Sciatic nerve (tissue), 2 donors: ENCODE data around the gene ERBB4. TPM values are rescaled to one million over a fixed set of nuclear protein-coding genes. Genes with fewer than 3 reads are reported as not detected.
A peak's percentile ranks its signal among the peaks of the same experiment; 100 is the strongest.
"Not testable (repeated sequence)": the region's sequence is repeated elsewhere in the genome, so short reads cannot be mapped to it uniquely, and the experiment has no call there.

Experiments used
- ATAC-seq: fragments of 200-7000 bp; cut with Tn5 transposase; one replicate; pipeline ENCODE4 v1.9.1; 2020; ENCODE audit warnings: mild to moderate bottlenecking, moderate library complexity
- DNase-seq: peaks from one replicate; pipeline ENCODE4 v3.0.0-alpha.2; 2020; ENCODE audit warnings: low spot score
- intact Hi-C: fragments of 100-400 bp; cut with DNase I; formaldehyde crosslinking; loops from one replicate; pipeline ENCODE4 v1.14.2; 2022
- total RNA-seq: library from RNA; stranded (reverse); fragmentation: NEBNext Ultra II Directional; extraction: Animal tissue kit (Norgen Biotek cat#: 25700); gene quantifications from one replicate; pipeline ENCODE4 v1.2.1, GENCODE V29; 2021
- donor health status: DM: no; HTN: no; CAD: no.
- donor health status: DM: no; HTN: no; CAD: no.

Gene ERBB4
- total RNA-seq, 1 donor from 2014 or later: 19.7 TPM

DNA sequence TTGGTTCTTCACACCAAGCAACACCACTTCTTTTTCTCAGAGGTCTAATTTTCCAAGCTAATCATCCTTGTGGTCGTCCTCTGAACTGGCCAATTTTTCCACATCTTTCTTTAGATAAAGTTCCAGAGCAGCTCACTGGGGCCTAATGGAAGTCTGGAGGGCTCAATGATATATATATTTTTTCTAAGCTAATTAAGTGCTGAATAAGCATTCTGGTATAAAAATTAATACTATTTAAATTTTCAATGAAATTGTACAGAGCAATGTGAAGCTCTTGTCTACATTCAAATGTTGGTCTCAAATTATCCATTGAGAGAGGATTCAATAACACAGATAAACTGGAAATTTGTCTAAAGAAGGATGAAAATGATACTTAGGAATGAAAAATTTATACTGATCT lies 866.6 kb downstream of the ERBB4 start:
- no peak for ATAC-seq
- intact Hi-C loops: no loop called here

DNA sequence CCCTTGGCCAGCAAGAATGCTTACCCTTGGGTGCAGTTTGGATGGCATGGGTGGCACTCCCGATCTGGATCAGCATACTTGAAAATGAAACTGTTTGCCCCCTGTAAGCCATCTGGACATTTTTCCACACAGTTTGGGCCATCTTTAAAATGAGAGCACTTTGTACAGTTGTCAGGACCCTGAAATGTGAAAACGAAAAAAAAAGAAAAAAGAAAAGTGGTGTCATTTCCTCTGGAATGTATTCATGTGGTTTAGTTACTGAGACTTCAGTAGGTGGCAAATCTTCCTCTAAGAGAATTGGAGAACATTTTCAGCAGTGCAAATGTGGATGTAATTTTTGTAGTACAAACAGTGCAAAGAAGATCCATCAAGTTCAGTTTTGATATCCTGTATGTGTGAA lies 873.3 kb downstream of the ERBB4 start:
- no peak for DNase-seq
- intact Hi-C loops: loop anchor here (2.0 kb wide), 1 partner anchor 72 kb away; no protein-coding TSS in a partner anchor
- ATAC-seq: no peak

More for the DNA sequence above, 866.6 kb downstream of the ERBB4 start:
- DNase-seq: no peak

DNA sequence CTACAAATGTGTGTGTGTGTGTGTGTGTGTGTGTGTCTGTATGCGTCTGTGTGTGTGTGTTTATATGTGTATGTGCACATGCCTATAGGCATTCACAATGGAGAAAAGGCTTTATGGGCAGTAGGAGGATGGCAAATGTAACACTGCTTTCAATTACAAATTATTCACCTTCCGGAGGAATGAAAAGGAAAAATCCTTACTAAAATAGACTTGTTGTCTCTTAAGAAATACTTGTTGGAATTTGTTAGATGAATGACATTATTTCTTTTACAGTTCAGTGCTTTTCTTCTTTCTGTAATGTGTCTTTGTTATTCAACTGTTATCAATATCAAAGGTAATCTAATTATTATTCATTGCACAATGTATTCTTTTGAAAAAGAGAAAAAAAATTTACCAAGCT lies 874.3 kb downstream of the ERBB4 start:
- no peak for DNase-seq
- no peak for ATAC-seq
- intact Hi-C loops: loop anchor here (2.0 kb wide), 1 partner anchor 72 kb away; no protein-coding TSS in a partner anchor

DNA sequence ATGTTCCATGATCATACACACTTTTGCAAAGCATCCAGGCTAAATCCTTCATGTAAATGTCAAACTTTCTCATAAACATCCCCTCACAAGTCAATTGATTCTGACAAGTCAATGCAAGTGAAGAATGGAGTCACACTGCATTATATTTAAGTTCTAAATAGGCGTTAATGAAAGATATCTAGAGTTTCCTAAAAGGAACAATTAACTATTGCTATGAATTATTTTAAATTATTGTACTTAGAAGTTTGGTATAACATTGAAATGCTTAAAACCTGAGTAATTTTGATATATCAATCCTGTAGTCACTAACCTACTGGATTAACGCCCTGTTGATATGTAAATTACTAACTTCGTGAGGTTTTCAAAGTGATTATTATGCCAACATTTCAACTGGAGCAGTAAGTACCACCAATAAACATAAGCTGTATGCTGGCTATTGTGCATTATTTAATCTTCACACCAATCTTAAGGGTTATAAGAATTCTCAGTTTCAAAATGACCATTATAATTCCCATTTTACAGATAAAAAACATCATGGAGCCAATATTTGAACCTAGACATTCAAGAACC lies 884.3 kb downstream of the ERBB4 start:
- DNase-seq (no peak), ATAC-seq (no peak)
- intact Hi-C loops: no loop called here

DNA sequence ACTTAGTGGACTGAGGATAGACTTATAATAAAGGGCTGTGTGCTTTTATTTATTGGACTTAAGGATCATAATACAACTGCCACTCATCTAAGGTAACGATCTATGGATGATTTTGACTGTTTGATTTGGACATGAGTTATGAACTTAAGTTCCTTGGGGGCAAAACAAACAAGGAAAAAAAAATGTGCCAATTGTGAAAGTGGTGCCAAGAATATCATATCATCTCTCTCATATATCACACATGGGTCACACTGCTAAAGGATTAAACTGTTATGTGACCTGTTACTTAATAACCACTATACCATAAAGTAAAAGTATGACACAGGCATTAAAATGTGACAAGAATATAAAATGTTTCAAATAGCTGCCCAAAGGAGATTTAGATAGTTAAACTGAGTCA lies 886.3 kb downstream of the ERBB4 start:
- ATAC-seq (no peak), DNase-seq (no peak)
- intact Hi-C loops: no loop called here

DNA sequence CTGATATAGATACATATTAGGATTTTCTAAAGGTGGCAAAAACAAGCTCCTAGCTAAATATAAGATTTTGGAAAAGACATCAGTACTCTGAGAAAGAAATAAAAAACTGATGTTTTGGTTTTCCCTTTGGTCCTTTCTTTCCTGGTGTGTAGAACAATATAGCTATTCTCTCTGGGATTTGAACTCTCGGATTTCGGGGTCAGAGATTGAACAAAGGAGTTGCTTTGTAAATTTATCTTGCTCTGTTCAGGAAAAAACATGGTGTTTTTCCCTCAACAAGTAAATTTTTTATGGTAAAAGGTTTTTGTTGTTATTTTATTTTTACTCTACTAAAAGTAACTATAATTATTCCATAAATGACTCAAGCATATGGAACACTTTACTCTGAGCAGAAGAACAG lies 889.3 kb downstream of the ERBB4 start:
- intact Hi-C loops: no loop called here
- DNase-seq (no peak), ATAC-seq (no peak)

DNA sequence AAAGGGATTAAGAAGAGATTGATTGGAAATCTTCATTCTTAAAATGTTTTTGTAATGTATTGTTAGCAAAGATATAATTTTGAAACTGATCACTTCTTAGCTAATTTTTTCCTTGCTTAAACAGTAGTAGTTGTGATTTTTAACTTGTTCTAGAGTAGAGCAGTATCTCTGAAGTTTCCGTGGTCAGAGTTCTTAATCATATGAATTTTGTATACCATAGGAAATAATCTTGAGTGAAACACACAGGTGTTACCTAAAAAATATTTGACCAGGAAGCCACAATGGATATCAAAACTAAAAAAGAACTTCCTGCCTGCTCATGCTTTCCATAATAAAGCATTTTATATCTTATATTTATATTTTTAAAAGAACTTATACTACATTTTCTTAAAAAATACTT lies 907.1 kb downstream of the ERBB4 start:
- intact Hi-C loops: no loop called here
- ATAC-seq (no peak), DNase-seq (no peak)

DNA sequence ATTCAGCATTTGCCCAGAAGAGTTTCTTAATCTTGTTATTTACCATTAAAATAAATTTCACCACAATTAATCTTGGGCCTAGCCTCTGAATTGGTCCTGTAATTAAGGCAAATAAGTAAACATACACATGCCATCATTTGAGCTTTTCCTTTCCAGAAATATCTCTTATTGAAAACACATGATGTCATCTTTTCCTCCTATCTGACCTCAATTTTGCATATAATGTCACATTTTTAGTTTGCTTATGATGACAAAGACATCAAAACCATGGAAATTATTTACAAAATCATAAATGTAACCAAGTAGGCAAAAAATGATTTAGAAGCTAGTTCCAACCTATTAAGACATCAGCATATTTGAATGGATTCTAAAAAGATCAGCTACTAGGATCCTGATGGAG lies 915.5 kb downstream of the ERBB4 start:
- ATAC-seq (no peak), DNase-seq (no peak)
- intact Hi-C loops: no loop called here

DNA sequence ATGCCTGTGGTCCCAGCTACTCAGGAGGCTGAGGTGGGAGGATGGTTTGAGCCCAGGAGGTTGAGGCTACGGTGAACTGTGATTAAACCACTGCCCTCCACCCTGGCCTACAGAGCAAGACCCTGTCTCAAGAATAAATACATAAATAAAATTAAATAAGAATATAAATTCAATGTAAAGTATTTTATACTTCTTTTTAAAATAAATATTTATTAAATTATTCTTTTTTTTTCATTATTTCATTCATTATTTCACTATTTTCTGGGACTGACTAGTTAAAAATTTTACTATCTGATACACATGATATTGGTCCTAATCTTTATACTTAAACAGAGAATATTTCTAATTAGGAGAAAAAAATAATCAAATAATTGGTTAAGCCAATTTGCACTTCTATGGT lies 917.6 kb downstream of the ERBB4 start:
- DNase-seq (no peak), ATAC-seq (no peak)
- intact Hi-C loops: no loop called here

DNA sequence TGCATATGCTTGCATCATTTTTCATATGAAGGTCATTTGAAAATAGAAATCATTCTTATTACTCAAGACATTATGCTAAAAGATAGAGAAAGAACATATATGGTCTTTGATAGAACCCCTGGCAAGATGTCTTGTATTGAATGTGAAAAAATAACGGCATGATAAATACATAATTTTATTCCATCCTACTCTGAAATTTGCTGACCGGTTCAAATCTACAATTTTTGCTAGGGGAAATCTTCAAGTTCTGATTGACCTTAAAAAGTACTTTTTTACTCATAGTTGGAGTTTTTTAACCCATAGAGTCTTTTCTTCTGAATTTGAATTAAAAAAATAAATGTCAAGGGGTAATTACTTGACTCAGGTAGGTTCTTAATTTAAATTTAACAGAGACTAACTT lies 920.8 kb downstream of the ERBB4 start:
- DNase-seq (no peak), ATAC-seq (no peak)
- intact Hi-C loops: no loop called here

DNA sequence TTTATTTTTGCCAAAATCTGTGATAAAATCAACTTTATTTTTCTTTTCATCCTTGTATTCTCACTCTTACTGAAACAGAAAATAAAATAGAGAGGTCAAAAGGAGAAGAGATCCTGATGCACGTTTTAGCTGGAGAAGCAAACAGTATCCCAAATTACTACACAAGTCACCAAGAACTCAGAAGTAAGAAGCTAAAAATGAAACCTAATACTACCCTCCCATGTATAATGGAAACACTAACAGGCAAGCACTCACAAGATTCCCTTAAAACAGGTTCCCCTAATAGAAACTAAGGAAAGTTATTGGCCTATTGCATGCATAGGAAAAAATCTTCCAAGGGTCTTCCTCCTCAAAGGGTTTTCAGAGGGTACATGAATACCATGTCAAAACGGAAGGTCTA lies 927.0 kb downstream of the ERBB4 start:
- DNase-seq (no peak), ATAC-seq (no peak)
- intact Hi-C loops: no loop called here

DNA sequence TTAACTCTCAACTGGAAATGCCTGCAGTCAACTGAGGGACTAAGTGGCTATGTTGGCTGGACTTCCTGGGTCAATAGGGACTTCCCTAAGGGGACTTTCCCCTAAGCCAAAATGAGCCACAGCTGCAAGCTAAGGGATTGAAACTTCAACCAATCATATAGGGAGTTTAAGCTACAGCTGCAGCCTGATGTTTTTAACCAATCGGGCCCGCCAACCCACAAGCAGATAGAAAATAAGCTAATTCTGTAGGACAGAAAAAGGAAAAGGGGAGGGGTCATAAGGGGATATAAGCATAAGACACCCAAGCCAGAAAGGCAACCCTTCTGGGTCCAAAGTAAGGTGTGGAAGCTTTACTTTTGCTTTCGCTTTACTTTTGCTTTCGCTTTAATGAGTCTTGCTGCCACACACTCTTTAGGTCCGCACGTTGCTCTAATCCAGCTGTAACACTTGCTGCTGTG lies 927.5 kb downstream of the ERBB4 start:
- peak; percentile 73 for ATAC-seq
- intact Hi-C loops: no loop called here
- no peak for DNase-seq

DNA sequence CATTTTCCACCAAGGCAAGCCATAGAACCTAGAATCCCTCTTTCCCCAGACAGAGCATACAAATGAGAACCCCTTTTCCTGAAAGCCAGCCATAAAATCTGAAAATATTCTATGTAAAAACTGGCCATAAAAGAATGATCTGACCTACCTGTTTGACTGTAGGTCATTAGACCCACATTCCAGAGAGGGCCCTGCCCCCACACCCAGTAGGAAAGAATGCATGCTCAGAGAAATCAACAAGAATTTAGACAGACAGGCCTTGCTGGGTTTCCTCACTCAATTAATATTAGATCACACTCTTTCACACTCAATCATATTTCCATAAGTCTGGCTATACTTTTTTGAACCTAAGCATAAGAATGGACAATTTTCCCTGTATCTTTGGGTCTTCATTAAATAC lies 929.5 kb downstream of the ERBB4 start:
- DNase-seq (no peak), ATAC-seq (no peak)
- intact Hi-C loops: no loop called here

DNA sequence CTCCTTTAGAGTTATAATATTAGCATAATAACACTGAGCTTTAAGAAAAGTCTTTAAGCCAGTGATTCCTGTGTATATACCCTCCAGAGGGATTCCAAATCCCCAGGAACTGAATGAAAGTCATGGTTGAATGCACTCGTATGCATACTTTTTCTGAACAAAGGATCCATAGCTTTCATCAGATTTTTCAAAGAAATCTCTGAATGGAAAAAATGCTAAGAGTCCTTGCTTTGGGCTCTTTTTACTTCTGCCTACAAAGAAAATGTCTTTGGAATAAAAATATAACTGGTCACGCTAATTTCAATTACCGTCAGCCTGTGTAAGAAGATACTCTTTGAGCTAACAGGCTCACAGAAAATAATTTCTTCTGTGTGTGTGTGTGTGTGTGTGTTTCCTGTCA lies 939.5 kb downstream of the ERBB4 start:
- intact Hi-C loops: no loop called here
- ATAC-seq (no peak), DNase-seq (no peak)

DNA sequence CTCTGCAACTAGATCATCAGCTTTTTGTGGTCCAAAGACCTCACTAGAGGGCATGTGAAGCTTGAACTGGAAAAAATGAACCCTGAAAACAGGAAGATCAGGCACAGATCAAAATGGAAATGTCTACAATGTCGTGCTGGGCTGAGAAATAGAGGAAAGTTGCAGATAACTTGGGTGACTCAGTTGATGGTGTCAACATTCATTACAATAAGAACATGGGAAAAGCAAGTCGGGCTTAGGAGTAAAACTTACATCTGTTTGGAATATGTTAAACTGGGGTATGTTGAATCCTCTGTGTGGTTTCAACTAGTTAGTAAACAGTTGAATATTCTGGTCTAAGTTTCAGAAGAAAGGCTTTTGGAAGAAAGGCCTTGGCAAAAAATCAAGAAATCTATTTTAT lies 940.4 kb downstream of the ERBB4 start:
- no peak for DNase-seq
- ATAC-seq: no peak
- intact Hi-C loops: no loop called here

DNA sequence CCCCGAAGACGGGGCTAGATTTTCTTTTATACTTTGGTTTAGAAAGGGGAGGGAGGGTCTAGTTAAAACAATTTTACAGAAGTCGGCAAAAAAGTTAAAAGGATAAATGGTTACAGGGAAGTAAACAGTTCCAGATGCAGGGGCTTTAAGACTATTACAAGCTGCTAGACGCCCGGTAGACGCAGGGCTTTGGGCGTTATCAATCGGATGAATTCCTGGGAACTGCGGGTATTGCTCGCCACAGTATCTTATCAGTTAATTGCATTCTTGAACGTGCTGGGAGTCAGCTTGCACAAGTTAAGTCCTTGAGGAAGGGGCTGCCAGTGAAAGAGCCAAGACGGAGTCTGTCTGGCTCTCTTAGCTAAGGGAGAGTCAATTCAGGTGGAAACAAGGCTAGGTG lies 946.6 kb downstream of the ERBB4 start:
- ATAC-seq, DNase-seq, intact Hi-C loops: not testable (repeated sequence)

DNA sequence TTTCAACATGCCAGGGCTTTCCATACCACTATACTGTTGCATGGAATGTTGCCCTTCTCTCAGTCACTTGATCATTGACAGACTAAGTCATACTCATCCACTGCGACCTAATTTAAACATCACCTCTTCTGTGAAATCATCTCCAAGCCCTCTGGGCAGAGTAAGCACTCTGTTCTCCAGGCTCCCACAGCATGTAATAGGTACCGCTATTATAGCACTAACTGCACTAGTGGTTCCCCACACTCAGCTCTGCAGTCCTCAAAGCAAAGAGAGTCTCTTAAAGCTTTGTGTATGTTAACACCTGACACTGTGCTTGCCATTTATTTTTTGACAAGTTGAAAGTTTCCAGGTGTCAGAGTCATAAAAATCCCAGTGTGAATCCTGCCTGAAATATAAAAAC lies 947.2 kb downstream of the ERBB4 start:
- intact Hi-C loops: no loop called here
- DNase-seq (no peak), ATAC-seq (no peak)

DNA sequence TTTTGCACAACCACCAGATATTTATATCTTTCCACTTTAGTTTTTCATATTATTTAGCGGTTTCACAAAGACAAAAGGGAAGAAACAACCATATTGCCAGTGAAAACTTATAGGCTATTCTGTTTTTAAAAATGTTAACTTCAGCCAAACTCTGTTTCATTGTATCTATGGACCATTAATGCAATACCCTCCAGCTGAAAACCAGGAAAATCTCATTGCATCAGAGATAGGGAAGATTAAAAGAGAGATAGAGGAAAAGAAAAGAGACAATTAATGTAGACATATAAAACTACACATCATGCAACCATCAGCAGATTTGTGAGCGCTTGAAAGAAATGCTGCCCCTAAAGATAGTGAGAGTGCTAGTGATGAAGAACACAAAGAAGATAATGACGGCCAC lies 970.2 kb downstream of the ERBB4 start:
- intact Hi-C loops: no loop called here
- ATAC-seq (no peak), DNase-seq (no peak)

DNA sequence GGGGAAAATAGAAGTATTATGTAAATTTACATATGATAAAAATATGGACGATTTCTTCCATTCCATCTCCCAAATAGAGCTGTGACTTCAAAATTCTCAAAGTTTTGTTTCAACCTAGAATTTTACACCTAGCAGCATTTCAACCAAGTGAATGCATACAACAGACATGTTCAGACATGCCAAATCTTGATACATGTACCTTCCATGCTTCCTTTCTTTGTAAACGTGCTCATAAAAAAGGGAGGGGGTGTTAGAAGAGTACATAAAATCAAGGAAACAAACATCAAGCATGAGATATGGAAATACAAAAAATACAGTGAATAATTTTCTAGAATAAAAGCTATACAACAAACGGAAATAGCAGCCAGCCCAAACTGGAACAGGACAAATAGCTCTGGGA lies 974.2 kb downstream of the ERBB4 start:
- ATAC-seq: no peak
- intact Hi-C loops: no loop called here
- DNase-seq: no peak

DNA sequence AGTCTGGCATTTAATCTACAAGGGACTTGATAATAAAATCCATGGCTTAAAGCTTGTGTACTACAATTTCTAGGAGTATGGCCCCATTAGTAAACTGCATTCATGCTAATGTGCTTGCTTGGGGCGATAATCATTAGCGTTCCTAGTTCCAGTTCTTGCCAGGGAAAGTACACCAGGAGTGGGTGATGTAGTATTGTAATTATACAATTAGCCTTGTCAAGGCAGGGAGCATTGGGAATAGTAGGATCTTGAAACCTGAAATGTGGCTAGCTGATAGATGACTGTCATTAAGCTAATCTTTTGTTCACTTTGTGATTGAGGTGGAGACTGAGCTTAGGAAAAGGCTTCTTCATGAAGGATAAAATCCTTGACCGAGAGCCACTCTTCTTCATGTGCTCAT lies 993.0 kb downstream of the ERBB4 start:
- no peak for DNase-seq
- ATAC-seq: no peak
- intact Hi-C loops: no loop called here

DNA sequence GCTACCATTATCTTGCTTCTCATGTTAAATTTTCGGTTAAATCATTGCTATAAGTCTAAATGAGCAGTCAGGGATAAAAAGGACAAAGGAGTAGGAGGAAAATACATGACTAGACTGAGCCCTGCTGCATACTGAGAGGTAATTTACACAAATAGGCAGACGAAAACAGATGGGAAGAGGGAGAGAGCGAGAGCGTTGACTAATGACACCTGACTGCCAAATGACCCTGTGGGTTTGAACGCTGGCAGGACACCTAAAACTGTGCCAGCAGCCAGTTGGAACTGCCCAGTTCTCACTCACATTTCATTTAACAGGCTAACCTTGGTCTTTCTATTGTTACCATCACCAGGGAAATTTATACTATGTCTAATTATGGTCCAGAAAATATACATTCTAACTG lies 1004.0 kb downstream of the ERBB4 start:
- intact Hi-C loops: no loop called here
- no peak for ATAC-seq
- DNase-seq: no peak

DNA sequence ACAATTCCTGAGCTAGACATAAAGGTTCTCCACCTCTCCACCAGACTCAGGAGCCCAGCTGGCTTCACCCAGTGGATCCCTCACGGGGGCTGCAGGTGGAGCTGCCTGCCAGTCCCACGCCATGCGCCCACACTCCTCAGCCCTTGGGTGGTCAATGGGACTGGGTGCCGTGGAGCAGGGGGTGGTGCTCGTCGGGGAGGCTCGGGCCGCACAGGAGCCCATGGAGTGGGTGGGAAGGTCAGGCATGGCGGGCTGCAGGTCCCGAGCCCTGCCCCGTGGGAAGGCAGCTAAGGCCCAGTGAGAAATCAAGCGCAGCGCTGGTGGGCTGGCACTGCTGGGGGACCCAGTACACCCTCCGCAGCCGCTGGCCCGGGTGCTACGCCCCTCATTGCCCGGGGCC lies 1014.4 kb downstream of the ERBB4 start:
- intact Hi-C loops, ATAC-seq, DNase-seq: not testable (repeated sequence)
